GM19463 (cell line): ENCODE results near the gene EXOC3L2.
"Not testable (repeated sequence)": the region's sequence is repeated elsewhere in the genome, so short reads cannot be mapped to it uniquely, and the experiment has no call there.

Source experiments
- ATAC-seq: cut with Tn5 transposase; IDR thresholded peaks from one replicate; pipeline ENCODE4 v1.9.1; 2021; ENCODE audit warnings: mild to moderate bottlenecking, moderate library complexity; ENCODE audit not compliant: unreplicated experiment

EXOC3L2 gene

DNA sequence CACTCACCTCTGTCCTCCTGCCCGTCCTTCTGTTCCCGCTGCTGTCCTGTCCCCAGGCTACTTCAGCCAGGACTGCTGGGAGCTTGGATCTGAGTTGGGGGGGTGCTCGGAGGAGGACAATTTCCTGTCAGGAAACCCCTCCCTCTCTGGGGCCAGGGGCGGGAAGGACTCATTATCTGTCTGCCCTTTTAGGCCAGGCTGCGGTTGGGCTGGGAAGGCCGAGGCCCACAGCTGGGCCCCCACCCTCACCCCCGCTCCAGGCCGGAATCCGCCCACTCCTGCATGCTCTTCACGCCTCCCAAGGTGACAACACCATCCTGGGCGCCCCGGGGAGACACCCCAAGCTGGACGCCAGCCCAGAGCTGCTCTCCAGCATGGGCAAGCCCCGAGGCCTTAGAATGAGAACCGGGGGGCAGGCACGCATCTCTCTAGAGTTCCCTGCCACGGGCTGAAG, at the start of gene EXOC3L2:
TSS of gene EXOC3L2 (minus strand) at position 74 of the 454 bp plus-strand sequence. CDS start 6,362 bp downstream, outside the sequence.
- no peak for ATAC-seq

DNA sequence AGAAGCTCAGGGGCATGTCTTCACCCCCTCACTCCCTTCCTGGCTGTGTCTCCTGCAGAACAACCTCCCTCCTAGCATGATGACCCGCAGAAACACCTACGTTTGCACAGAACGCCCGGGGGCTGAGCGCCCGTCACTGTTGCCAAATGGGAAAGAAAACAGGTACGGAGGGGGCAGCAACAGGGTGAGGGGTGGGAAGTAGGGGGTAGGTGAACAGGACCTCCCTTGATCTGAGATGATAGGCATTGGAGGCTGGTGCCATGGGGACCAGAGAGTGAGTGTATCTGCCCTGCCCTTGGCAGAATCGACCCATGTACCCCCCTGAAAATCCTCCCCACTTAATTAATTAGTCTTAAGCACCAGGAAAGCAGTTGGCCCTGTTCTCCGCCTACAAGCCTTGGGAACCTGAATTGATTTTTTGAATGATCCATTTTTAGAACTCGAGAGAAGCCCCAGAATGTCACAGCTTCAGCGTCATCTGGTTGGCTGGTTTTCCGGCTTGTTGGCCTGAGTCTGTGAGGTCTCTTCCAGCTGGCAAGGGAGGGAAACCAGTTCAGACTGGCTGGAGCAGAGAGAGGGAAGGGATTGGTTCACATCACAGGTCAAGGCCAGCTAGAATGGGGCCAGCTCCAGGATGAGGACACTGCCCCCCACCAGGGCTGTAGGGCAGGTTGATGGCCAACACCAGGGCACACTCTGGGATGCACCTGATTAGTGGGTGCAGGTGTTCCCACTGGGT, 49.3 kb upstream of the EXOC3L2 start:
- no peak for ATAC-seq

DNA sequence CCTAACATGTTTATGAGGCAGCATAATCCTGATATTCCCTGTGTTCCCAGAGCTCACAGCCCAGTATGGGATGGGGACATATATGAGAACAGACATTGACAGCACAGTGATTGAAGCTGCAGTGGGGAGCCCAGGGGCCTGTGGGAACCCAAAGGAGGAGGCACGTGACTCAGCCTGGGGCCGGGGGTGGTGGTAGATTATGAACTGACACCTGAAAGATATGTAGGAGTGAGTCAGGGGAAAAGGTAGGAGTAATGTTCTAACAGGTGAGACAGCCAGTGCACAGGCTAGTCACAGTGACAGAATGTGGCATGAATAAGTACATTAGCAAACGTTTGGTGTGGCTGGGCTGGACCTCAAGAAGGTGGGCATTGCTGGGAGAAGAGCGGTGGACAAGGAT, 48.5 kb upstream of the EXOC3L2 start:
- ATAC-seq = no peak

DNA sequence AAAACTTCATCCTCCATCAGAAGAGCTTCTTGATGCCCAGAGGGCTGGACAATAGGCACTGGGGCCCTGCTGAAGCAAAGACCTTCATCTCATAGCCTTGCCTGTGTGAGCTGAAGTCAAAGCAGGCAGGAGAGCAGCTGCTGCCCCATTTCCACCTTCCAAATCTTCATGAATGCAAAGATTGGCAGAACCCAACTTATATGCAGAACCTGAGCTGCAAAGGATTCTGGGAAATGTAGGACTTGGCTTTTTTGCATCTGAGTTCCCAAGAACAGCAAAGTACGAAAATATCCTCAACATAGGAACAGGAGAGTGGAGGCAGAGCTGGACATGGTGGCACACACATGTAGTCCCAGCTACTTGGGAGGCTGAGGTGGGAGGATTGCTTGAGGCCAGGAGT, 46.6 kb upstream of the EXOC3L2 start:
- ATAC-seq = no peak

DNA sequence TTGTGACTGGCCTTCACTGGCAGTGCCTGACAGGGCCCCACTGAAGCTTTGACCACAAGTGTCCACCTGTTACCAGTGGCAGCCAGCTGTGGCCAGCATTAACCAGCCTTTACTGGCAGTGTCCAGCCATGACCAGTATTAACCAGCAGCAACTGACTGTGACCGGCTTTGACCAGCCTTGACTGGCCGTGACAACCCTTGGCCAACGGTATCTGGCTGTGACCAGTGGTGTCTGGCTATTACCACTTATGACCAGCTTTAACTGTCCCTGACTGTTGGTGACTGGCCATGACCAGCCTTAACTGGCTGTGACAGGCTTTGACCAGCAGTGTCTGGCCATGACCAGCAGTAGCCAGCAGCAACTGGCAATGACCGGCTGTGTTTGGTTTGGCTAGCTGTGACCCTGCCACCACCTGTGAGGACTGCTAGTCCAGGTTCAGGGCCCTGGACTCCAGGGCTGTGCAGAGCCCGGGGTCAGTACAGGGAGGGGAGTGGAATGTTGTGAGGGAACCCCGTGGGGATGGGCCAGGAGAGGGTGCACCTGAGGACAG, 45.2 kb upstream of the EXOC3L2 start:
- ATAC-seq = no peak

DNA sequence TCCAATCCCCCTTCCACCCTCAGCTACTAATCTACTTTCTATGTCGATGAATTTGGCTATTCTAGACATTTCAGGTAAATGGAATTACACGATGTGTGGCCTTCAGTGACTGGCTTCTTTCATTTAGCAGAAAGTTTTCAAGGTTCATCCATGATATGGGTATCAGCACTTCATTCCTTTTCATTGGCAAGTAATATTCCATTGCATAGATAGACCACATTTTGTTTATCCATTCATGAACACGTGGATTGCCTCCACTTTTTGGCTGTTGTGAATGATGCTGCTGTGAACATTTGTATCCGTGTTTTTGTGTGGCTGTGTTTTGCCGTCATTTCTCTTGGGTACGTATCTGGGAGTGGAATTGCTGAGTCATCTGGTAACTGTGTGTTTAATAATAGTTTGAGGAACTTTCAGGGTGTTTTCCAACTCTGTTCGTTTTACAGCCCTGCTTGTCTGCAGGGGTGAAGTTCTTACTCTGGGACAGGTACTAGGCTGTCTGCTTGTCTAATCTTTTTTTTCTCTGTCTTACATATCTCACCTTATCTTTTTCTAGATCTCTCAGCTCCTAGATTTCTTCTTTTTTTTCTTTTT, 38.3 kb upstream of the EXOC3L2 start:
- no peak for ATAC-seq

DNA sequence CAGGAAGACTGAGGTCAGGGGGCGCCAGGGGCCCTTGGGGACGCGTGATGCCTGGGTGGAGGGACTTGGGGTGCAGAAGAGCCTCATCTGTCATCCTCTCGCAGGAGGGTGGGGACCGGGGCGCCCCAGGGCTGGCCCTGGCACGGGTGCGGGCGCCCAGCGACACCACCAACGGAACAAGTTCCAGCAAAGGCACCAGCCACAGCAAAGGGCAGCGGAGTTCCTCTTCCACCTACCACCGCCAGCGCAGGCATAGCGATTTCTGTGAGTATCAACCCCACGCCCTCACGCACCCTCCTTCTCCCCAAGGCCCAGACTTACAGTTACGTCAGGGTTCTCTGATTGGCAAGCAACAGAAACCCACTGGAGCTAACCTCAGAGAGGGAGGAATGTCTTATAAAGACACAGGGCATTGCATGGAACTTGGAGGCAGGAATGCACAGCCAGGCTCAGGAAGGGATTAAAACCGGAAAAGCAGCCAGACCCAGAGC, 35.3 kb upstream of the EXOC3L2 start:
- ATAC-seq = no peak

DNA sequence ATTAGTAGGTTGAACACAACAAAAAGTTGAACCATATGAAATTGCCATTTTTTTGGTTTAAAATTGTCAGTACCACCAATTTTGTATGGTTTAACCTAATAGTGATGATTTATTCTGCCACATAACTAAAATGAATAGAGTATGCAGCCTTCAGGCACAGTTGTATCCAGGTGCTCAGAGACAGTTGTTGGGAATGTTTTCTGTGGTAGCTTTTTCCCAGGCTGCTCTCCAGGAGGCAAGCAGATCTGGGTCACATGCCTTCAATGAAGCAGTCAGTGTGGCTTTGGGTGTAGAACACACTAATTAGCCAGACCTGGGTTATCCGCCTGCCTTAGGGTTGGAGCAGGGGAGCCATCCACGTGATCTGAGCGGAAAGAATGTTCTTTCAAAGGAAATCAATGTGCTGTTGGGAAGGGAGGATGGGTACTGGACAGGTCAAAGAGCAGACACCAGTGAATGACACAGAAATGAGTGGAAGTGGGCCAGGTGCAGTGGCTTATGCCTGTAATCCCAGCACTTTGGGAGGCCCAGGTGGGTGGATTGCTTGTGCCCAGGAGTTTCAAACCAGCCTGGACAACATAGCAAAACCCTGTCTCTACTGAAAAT, 34.5 kb upstream of the EXOC3L2 start:
- no peak for ATAC-seq

DNA sequence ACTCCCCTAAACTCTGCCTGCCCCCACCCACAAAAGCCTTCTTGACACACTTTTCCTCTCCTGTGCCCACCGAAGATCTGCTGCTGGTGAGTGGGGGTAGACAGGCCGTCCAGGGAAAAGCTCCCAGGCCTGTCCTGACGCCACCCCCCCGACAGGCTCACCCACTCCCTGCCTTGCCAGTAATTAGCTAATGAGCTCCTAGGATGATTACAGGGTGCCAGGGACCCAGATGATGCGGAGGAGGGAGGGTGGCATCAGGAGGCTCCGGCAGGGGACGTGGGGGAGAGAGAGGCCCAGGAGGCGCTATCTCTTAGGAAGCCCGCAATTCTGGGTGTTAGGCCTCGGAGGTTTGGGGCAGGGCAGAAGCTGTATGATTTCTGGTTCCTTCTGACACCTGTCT, 32.9 kb upstream of the EXOC3L2 start:
- ATAC-seq = no peak

DNA sequence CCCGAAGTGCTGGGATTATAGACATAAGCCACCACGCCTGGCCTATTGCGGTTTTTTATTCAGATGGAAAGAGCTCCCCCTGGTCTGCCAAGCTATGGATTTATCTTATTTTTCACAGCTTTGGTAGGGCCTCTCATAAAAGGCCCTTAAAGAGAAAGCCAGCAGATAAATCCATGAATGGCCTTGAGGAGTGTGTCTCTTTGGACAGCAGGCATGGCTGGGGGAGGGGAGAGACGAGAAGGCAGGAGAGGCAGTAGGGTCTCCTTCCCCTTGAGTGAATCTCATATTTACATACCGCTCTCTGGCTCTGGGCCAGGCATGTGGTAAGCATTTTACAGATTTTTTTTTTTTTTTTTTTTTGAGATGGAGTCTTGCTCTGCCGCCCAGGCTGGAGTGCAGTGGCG, 31.1 kb upstream of the EXOC3L2 start:
- ATAC-seq = no peak

DNA sequence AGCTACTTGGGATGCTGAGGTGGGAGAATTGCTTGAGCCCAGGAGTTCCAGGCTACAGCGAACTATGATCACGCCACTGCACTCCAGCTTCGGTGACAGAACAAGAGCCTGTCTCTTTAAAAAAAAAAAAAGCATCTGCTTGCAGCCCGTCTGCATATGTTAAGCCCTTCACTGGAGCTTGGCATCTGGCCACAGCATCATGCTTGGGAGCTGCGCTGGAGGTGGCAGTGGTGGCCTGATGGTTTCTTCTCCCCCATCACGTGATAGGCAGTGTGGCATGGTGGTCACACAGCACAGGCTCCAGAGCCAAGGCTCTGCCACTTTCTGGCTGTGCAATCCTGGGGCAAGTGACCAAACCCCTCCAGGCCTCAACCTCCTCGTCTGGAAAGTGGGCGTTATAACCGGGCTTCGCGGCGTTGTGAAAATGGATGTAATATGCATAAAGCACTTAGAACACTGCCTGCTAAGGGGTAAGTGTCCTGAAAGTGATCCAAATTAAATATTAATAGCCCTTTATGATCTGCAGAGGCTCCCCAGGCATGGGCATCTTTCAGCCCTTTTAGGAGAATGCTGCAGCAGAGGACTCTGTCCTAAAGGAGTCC, 30.3 kb upstream of the EXOC3L2 start:
- ATAC-seq = no peak

DNA sequence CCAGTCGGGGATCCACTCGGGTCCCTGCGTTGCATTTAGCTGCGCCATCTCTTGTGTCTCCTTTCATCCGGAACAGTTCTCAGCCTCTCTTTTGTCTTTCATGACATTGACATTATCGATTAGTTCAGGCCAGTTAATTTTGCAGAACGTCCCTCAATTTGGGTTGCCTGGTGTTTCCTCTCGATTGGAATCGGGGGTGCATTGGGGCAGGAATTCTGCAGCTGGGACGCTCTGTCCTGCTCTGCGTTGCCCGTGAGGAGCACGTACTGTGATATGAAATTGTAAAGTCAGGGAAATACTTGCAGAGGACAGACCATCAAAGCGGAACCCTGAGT, 28.3 kb upstream of the EXOC3L2 start:
- ATAC-seq = no peak

DNA sequence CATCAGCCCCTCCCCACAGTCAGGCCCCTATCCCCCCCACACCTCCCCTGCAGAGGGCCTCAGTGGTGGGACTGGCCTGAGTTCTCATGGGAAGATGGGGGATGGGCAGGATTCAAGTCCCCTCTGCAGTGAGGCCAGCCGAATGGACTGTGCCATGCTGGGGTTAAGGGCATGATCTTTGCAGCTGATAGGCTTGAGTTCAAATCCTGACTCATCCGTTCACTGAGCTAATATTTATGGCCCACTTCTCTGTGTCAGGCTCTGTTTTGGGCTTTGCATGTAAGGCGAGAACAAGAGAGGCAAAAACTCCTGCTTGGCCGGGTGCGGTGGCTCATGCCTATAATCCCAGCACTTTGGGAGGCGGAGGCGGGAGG, 26.5 kb upstream of the EXOC3L2 start:
- no peak for ATAC-seq

DNA sequence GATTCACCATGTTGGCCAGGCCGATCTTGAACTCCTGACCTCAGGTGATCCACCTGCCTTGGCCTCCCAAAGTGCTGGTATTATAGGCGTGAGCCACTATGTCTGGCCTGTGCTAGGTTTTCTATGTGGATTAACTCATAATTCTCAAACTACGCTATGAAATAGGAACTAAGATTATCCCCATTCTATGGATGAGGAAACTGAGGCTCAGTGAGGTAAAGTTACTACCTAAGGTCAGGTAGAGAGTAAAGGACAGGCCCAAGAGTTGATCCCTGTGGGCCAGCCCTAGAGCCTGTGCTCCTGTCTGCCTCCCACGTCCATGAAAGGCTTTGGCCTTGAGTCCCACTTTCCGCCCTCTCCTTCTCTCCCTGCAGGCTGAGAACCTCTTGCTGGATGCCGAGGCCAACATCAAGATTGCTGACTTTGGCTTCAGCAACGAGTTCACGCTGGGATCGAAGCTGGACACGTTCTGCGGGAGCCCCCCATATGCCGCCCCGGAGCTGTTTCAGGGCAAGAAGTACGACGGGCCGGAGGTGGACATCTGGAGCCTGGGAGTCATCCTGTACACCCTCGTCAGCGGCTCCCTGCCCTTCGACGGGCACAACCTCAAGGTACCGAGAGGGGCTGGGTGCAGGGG, 26.0 kb upstream of the EXOC3L2 start:
- no peak for ATAC-seq

DNA sequence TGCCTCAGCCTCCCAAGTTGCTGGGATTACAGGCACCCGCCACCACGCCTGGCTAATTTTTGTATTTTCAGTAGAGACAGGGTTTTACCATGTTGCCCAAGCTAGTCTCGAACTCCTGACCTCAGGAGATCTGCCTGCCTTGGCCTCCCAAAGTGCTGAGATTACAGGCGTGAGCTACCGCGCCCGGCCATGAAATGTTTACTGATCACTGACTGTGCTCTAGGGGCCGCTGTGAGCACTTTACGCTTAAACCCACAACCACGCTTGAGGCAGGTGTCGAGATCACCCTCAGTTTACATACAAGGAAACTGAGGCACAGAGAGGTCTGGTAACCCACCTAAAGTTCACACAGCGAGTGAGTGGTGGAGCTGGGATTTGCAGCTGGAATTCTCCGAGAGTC, 24.7 kb upstream of the EXOC3L2 start:
- not testable (repeated sequence) for ATAC-seq

DNA sequence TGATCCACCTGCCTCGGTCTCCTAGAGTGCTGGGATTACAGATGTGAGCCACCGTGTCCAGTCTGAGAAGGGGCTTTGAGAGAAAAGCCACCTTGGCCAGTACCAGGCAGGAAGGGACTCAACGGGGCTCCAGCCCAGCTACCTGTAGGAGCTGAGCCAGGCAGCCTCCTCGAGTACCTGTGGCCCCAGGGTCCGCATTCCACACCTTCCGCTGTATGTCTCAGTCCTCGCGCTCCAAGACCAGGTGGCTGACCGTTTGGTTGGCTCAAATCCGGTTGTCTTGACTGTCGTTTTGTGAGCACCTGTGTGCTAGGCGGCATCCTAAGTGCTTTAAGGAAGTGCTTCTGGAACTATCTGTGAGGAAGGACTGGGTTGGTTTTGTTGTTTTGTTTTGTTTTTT, 22.1 kb upstream of the EXOC3L2 start:
- no peak for ATAC-seq

DNA sequence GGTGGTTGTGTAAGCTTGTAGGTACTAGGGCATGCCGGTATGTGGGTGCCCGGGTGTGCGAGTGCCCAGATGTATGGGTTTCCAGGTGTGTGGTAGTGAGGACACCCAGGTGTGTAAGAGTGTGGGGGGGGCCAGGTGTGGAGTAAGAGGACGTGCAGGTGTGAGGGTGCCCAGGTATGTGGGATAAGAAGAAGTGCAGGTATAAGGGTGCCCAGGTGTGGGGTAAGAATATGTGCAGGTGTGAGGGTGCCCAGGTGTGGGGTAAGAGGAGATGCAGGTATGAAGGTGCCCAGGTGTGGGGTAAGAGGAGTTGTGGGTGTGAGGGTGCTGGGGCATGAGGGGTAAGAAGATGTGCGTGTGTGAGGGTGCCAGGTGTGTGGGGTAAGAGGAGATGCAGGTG, 20.2 kb upstream of the EXOC3L2 start:
- ATAC-seq = no peak

DNA sequence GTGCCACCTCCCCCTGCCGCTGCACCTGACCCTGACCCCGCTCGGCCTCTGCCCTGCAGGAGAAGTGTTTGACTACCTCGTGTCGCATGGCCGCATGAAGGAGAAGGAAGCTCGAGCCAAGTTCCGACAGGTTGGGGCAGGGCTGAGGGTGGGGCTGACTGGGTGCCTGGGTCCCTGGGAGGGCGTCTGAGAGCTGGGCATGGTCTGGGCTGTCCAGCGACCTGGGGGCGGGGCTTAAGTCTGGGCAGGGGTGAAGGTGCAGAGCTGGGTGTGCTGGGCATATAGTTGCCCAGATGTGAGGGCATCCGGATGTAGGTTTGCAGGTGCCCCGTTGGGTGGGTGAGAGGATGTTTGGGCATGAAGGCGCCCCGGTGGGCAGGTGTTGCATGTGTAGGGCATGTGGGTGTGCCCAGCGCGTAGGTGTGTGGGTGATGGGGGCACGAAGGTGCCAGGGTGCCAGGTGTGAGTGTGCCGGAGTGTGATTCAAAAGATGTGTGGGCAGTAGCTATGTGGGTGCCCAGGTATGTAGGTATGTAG, 19.6 kb upstream of the EXOC3L2 start:
- no peak for ATAC-seq

DNA sequence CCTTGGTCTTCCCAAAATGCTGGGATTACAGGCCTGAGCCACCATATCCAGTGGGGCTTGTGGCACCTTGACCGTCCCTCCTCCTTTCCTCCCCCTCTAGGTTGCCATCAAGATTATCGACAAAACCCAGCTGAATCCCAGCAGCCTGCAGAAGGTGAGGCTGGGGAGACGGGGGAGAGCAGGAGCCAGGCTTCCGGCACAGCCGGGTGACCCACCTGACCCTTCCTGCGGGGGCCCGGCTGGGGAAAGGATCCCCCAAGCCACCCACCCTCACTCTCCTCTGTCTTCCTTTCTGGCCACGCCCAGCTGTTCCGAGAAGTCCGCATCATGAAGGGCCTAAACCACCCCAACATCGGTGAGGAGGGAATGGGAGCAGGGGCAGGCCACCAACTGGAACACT, 17.8 kb upstream of the EXOC3L2 start:
- no peak for ATAC-seq

DNA sequence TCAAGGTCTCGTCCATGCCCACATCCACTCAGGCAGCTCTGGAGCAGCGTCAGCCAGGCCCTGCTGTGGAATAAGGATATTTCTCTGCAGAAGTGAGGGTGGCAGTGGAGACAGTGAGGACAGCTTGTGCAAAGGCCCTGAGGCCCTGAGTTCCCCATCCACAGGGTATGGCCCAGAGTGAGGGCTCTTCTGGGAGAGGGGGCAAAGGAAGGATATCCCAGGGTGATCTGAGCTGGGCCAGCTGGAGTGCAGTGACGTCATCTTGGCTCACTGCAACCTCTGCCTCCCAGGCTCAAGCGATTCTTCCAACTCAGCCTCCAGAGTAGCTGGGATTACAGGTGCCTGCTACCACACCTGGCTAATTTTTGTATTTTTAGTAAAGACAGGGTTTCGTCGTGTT, 17.4 kb upstream of the EXOC3L2 start:
- ATAC-seq = no peak

DNA sequence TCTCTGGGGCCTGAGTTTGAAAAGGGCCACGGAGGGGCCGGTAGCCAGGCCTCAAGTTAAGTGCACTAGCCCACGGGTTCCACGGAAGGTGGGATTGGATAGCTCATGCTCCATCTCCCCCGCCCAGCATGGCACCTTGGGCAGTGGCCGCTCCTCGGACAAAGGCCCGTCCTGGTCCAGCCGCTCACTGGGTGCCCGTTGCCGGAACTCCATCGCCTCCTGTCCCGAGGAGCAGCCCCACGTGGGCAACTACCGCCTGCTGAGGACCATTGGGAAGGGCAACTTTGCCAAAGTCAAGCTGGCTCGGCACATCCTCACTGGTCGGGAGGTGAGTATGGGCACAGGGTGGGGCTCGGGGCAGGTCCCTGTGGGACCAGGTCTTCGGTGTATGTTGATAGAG, 13.7 kb upstream of the EXOC3L2 start:
- ATAC-seq = no peak
